ENCODE measurements around the gene AKAP9.
A peak's percentile ranks its signal among the peaks of the same experiment; 100 is the strongest.
"Not testable (repeated sequence)": the region's sequence is repeated elsewhere in the genome, so short reads cannot be mapped to it uniquely, and the experiment has no call there.

The AKAP9 gene

GRCh38 chr7:92134271-92135051, 193.8 kb downstream of the AKAP9 start, which contains the start of gene CYP51A1:
Gene CYP51A1, minus strand, starts transcription at chr7:92134477. Its CDS starts 113 bp downstream, at chr7:92134364.
- DNase-seq (ENCODE audit: low spot score): peak; percentile 84

DNA sequence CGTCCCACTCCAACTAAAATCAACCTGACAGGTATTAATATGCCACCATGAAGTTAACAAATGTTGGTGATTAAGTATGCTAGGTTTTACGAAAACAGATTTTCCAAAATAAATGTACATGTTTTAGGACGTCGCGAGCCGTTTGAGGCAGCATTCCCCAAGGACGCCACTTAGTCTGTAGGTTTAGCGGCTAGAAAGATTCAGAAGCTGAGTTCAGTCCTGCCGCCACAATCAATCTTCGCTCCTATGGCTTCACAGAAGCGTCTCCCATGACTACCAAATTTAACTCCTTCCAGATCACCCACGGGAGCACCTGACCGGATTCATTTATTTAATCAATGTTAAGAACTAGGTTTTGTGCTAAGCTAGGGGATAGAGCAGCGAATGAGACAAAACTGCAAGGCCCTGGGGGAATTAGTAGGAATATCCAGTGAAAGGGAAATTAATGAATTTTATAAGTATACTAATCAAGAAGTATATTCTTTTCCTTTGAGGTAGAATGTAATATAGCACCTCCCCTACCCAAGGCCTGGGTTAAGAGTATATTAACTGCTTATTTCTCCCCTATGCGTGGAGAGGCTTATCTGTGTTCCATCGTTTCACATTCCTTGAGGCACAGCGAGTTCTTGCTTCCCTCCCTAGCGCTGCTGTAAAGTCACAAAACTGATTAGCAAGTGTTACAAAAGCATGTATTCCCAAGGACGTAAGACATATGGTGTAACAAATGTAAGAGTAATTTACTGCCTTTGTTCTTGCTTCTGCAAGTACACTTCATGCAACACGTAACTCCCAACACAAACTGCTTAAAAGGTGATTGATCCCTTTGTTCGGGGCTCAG, 194.6 kb downstream of the AKAP9 start:
- peak; percentile 25 for DNase-seq (ENCODE audit: low spot score)

DNA sequence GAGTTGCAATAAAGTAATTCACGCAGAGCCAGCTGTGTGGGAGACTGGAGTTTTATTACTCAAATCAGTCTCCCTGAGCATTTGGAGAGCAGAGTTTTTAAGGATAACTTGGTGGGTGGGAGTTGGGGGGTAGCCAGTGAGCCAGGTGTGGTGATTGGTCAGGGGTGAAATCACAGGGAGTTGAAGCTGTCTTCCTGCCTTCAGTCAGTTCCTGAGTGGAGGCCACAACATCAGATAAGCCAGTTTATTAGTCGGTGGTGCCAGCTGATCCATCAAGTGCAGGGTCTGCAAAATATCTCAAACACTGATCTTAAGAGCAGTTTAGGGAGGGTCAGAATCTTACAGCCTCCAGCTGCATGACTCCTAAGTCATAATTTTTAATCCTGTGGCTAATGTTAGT, 196.9 kb downstream of the AKAP9 start:
- DNase-seq (ENCODE audit: low spot score): no peak

DNA sequence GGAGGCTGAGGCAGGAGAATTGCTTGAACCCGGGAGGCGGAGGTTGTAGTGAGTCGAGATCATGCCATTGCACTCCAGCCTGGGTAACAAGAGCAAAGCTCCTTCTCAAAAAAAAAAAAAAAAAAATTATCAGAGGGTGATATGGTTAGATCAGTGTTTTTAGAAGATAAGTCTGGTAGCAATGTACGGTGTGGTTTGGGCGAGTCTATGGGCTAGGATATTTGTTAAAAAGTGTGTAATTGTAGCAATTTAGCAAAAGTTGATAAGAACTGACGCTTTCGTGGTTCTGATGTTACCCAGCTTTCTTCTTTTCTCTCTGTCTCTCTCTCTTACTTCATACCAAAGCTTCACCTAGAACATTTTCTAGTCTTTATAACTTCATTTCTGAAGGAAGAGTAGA, 200.5 kb downstream of the AKAP9 start:
- DNase-seq (ENCODE audit: low spot score): no peak

GRCh38 chr7:92142791-92143190, 202.1 kb downstream of the AKAP9 start:
- not testable (repeated sequence) for DNase-seq (ENCODE audit: low spot score)

- DNase-seq (ENCODE audit: low spot score): not testable (repeated sequence)
These were observed 202.7 kb downstream of the AKAP9 start for GRCh38 chr7:92143192-92143880.

- no peak for DNase-seq (ENCODE audit: low spot score)
These were observed 209.1 kb downstream of the AKAP9 start for GRCh38 chr7:92149736-92150239.

DNA sequence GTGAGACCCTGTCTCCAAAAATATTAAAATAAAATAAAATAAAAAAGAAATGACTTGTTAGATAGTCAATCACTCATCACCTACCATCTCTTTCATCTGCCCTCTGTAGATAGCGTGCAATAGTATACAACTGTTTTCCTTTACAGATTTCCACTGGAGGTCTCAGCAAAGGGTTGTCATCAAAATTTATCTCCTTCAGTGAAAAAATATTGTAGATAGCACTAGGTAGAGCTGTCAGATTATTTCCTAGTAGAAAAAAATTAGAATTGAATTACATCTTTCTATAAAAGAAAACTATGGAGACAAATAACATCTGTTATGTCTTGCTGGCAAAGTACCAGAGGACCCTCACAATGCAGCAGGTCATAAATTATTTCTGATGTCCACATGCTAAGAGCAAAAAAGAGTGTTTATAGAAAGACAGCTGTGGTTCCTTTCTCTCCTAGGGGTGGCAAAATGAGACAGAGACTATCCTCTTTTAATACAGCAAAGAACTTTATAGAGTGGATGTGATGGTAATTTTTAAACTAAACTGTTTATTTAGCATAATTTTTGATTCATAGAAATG, 209.9 kb downstream of the AKAP9 start:
- no peak for DNase-seq (ENCODE audit: low spot score)

GRCh38 chr7:92155108-92155739, 214.6 kb downstream of the AKAP9 start:
- no peak for DNase-seq (ENCODE audit: low spot score)

DNA sequence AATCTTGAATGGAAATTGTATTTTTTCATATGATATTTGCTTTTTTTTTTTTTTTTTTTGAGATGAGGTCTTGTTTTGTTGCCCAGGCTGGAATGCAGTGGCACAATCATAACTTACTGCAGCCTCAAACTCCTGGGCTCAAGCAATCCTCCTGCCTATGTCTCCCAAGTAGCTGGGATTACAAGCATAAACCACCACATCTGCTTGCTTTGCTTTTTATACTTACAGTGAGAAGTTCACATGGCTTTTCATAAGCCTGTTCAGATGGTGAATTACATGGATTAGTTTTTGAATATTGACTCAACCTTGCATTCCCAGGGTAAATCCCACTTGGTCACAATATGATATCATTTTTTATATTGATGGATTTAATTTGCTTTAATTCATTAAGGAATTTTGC, 216.3 kb downstream of the AKAP9 start:
- no peak for DNase-seq (ENCODE audit: low spot score)

DNA sequence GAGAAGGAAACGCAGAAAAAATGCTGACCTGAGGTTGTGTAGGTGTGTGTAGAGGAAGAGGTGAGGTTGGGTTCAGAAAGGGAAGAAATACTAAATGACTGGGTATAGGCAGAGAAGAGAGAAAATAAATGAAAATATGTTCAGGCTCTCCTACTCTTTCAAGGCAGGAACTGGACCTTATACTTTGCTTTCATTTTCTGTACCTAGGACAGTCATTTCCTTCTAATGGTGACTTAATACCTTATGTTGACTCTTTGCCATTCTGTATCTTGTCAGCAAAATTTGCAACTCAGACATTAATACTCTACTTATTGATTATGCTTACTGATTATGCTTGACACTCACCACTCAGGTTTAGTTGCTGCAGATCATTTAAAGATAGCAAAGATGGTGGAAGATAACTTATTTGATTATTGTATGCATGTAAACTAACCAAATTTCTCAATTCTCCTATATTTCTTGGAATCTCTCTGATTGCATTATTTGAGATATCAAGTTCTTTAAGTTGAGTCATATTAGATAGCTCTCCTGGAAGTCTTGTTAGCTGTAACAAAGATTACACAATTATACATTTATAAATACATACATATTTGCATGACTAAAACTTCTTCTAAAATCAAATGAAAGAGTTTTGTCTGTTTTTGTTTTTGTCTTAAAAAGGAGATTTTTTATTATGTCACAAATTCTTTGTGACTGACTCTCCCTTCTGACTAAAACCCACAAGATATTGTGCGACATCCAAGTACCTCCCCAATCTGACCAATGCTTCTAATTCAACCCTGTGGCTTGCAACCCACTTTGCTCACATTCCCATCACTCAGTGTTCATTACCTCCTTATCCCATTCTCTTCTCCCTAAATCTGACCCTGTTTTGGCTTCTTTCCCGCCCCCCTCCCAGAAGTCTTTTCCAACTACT, 218.3 kb downstream of the AKAP9 start:
- no peak for DNase-seq (ENCODE audit: low spot score)

Measured in COLO829 (cell line).